Body of pancreas (tissue), 4 donors: ENCODE measurements around the gene KIDINS220.

Experiments used
- POLR2A ChIP-seq, 3 donors: fragments of 450-650 bp; IDR thresholded peaks; one replicate each; pipeline ENCODE4 v1.6.1; 2016; ENCODE audit warnings: antibody characterized with exemption in 3 of 3, mild to moderate bottlenecking in 2 of 3
- TF ChIP-seq, protein P1 (sequence below), 7 experiments: fragments of 450-650 bp in 4 of 7; fragments of 200-600 bp in 3 of 7; sonication (generic) in 3 of 7; IDR thresholded peaks; one replicate each; pipeline ENCODE4 v1.5.1; 2016 to 2019; ENCODE audit warnings: antibody characterized with exemption in 7 of 7

DNA sequence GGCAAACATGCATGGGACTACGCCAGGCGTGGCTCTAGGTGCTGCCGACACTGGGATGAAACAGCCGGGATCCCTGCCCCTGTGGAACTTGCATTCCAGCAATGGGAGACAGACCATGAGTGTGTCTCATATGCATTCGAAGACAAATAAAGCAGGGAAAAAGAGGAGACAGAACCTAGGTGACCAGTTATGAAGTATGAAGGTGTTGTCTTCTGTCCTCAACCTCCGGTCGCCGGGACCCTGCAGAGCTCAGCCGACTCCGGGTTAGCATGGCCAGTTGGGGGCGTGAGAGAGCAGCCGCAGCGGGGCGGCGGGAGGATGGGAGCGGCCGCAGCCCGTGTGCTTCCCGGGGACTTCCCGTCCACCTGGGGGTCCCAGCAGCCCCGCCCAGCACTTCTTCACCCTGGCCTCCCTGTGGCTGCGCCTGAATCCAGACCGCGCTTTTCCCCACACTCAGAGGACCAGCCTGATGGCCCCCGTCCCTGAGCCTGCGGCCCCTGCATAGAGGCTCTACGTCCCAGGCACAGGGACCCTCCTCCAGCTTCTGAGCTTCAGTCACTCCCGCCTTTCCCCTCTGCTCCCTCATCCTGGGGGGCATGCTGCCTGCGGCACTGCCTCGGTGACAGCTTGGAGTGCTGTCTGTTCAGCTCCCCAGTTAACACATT is 144.1 kb downstream of the KIDINS220 start:
- TF ChIP-seq, protein P1, sequence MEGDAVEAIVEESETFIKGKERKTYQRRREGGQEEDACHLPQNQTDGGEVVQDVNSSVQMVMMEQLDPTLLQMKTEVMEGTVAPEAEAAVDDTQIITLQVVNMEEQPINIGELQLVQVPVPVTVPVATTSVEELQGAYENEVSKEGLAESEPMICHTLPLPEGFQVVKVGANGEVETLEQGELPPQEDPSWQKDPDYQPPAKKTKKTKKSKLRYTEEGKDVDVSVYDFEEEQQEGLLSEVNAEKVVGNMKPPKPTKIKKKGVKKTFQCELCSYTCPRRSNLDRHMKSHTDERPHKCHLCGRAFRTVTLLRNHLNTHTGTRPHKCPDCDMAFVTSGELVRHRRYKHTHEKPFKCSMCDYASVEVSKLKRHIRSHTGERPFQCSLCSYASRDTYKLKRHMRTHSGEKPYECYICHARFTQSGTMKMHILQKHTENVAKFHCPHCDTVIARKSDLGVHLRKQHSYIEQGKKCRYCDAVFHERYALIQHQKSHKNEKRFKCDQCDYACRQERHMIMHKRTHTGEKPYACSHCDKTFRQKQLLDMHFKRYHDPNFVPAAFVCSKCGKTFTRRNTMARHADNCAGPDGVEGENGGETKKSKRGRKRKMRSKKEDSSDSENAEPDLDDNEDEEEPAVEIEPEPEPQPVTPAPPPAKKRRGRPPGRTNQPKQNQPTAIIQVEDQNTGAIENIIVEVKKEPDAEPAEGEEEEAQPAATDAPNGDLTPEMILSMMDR (IDR thresholded peaks at IDR 0.05): peak; percentile 23 to 56 (median 46)
- TF ChIP-seq POLR2A (IDR thresholded peaks at IDR 0.05): no peak
